Heart left ventricle (tissue), 13 donors: Measurements from ENCODE around the gene SHF.

Source experiments
- CTCF ChIP-seq, 12 donors: fragments of 200-600 bp; sonication (generic) in 4 of 12; IDR thresholded peaks; one replicate each; pipeline versions ENCODE4 v1.5.0 to v1.8.0; 2018 to 2022; ENCODE audit warnings: antibody characterized with exemption in 12 of 12, mild to moderate bottlenecking in 5 of 12
- POLR2A ChIP-seq, 2 donors: fragments of 450-650 bp; IDR thresholded peaks; one replicate each; pipeline ENCODE4 v1.6.1; 2017; ENCODE audit warnings: antibody characterized with exemption in 2 of 2, mild to moderate bottlenecking in 2 of 2, moderate library complexity in 2 of 2
- donor health status: ischemic (EF 13 %, LVEDD 7.1; RV severe dilation, severe dysfunction).
- donor health status: DM: no; HTN: yes; CAD: no.
- donor health status: DM: no; HTN: no; CAD: no.
- donor health status: ischemic (EF 25% LVEDD 6.9; RV normal size, moderate dysfunction).
- donor health status: ischemic (EF 25% LVEDD 5.7; RV mildly dilated, moderate dysfunction).
- donor health status: ischemic (EF 35%, LVEDD 5.7; RV mildly dilated, moderate dysfunction).
- donor health status: nonischemic (EF 11% LVEDD 7.7; RV severe dilation, severe dysfunction).
- donor health status: DM: yes; HTN: yes; CAD: no.
- donor health status: PGD.
- donor health status: ischemic (EF 29% LVEDD 5.4; RV normal size, mild dysfunction).
- donor health status: nonischemic (EF 23%, LVEDD 6.1; RV moderate dilation, normal function).

DNA sequence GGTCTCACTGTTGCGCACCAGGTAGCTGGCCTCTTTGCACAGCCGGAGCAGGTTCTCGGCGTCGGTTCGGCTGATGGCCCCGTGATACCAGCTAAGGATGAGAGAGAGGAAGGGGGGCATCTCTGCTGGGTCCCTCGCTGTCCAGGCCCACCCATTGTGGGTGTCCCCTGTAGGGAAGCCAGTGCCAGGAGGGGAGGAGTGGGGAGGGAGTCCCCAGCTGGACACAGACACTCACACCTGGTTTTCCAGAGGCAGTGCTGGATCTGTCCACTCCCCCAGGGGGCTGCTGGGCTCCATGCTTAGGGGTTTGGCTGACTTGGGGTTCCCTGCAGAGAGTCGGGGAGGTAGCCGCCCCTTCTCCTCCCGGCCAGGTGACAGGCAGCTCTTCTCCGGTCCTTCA is 15.9 kb downstream of the SHF start:
- TF ChIP-seq CTCF (IDR thresholded peaks at IDR 0.05) (no peak), POLR2A (IDR thresholded peaks at IDR 0.05) (no peak)
